ENCODE measurements around the gene DPF1. TPM values are rescaled to one million over a fixed set of nuclear protein-coding genes. Genes with fewer than 3 reads are reported as not detected.

The DPF1 gene
- total RNA-seq, 1 donor from 2014 or later = not detected

- ATAC-seq = no peak
- Histone ChIP-seq H3K36me3 (peaks cover 70% of the 10 kb centered on the region), H3K9me3 (peaks cover 9% of the 10 kb centered on the region), H3K27me3 (ENCODE audit: low read depth) (no peaks in the 10 kb centered on the region), H3K27ac (no peak overlapping the region), H3K4me1 (no peaks in the 10 kb centered on the region), H3K4me3 (no peak overlapping the region)
- no peak for TF ChIP-seq CTCF (IDR thresholded peaks at IDR 0.05)
- intact Hi-C loops (cut with DNase I) = no loop called here
- DNase-seq = no peak
Measured at GRCh38 chr19:38162094-38162493, 61.9 kb downstream of the DPF1 start.

Other genes with a start within 250 kb of the DPF1 start
- gene PPP1R14A, start 32.2 kb upstream of the DPF1 start, total RNA-seq = 65.0 TPM
- gene SPINT2, start 40.4 kb upstream of the DPF1 start, total RNA-seq = 202 TPM
- gene C19orf33, start 80.0 kb upstream of the DPF1 start, total RNA-seq = 35.6 TPM
- gene YIF1B, start 91.7 kb upstream of the DPF1 start, total RNA-seq = 38.9 TPM
- gene KCNK6, start 95.6 kb upstream of the DPF1 start, total RNA-seq = 11.5 TPM
- 10.9 TPM for gene CATSPERG, start 111.6 kb upstream of the DPF1 start, total RNA-seq
- gene PSMD8, start 150.3 kb upstream of the DPF1 start, total RNA-seq = 113 TPM
- 0.59 TPM for gene GGN, start 163.8 kb upstream of the DPF1 start, total RNA-seq
- gene SPRED3, start 164.5 kb upstream of the DPF1 start, total RNA-seq = 0.62 TPM
- gene FAM98C, start 178.9 kb upstream of the DPF1 start, total RNA-seq = 21.1 TPM
- gene RASGRP4, start 202.0 kb upstream of the DPF1 start, total RNA-seq = 13.5 TPM
- gene RYR1, start 209.5 kb upstream of the DPF1 start, total RNA-seq = 9.2 TPM